Measurements from ENCODE around the gene DOHH.

- TF ChIP-seq GATA3 (IDR thresholded peaks at IDR 0.05; ENCODE audit: low read depth, low read length) (no peak), GATA2 (IDR thresholded peaks at IDR 0.05; ENCODE audit: low read depth, low read length) (no peak)
Measured at GRCh38 chr19:3524078-3524842, 23.8 kb upstream of the DOHH start.

Data from SH-SY5Y (cell line).